ENCODE data around the gene FLOT1. TPM values are rescaled to one million over a fixed set of nuclear protein-coding genes. Genes with fewer than 3 reads are reported as not detected.
"Not testable (repeated sequence)": the region's sequence is repeated elsewhere in the genome, so short reads cannot be mapped to it uniquely, and the experiment has no call there.

FLOT1 gene
- total RNA-seq, 1 experiment from 2014 or later: 116 TPM

DNA sequence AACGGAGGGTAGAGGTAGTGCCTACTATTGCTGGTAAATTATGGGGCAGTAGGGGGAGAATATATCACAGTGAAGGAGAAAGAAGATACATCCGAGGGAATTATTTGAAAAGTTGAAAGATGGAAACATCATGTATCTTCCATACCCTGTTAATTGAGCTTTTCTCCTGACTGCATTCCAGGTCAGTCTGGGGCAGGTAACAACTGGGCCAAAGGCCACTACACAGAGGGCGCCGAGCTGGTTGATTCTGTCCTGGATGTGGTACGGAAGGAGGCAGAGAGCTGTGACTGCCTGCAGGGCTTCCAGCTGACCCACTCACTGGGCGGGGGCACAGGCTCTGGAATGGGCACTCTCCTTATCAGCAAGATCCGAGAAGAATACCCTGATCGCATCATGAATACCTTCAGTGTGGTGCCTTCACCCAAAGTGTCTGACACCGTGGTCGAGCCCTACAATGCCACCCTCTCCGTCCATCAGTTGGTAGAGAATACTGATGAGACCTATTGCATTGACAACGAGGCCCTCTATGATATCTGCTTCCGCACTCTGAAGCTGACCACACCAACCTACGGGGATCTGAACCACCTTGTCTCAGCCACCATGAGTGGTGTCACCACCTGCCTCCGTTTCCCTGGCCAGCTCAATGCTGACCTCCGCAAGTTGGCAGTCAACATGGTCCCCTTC is 19.2 kb downstream of the FLOT1 start:
- H3K27me3 ChIP-seq (replicated peaks; ENCODE audit: insufficient read depth, low read depth, low read length, poor library complexity); POLR2A ChIA-PET (ENCODE audit: low non-redundant PET); BruUV-seq (replicated peaks); H3K9me3 ChIP-seq (ENCODE audit: low read depth, low read length, poor library complexity, severe bottlenecking); intact Hi-C loops (cut with micrococcal nuclease; ENCODE audit: unreplicated experiment): not testable (repeated sequence)
- CTCF ChIA-PET: interaction anchor here (2.1 kb wide), 1 partner anchor 44 kb away, joined by 11 read pairs; no protein-coding TSS in a partner anchor
- Histone ChIP-seq H3K4me3 (ENCODE audit: low read depth, low read length, poor library complexity, severe bottlenecking) (peak overlapping the region; percentile 94), H3K36me3 (ENCODE audit: insufficient read depth, low read length, poor library complexity, severe bottlenecking) (peaks cover 52% of the 10 kb centered on the region), H3K4me1 (ENCODE audit: insufficient read depth, low read length, poor library complexity, severe bottlenecking) (peaks cover 32% of the 10 kb centered on the region), H3K27ac (ENCODE audit: low read depth, low read length, poor library complexity, severe bottlenecking) (peak overlapping the region; percentile 98)
- peak; percentile 14 for DNase-seq (ENCODE audit: low spot score)

DNA sequence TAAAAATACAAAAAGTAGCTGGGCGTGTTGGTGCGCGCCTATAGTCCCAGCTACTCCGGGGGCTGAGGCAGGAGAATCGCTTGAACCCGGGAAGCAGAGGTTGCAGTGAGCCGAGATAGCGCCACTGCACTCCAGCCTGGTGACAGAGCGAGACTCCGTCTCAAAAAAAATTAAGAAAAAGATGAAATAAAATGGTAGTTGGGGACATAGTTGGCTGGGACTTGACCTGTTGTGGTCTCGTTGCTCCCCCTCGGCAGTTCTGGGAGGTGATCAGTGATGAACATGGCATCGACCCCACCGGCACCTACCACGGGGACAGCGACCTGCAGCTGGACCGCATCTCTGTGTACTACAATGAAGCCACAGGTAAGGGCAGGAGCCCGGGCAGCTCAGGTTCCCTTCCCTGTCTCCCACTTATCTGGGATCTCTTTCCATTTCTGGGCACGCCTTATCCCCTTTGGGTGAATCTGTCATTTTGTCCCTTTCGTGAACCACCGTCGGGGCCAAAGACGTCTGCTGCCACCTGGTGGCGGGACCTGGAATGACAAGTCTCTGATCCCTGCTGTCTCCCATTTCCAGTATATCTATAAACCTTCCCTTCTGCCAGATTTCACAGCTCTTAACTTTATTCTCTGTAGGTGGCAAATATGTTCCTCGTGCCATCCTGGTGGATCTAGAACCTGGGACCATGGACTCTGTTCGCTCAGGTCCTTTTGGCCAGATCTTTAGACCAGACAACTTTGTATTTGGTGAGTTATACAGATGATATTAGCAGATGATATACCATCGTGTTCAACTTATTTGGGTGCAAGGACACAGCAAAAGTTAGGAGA is 20.0 kb downstream of the FLOT1 start:
- Histone ChIP-seq H3K36me3 (ENCODE audit: insufficient read depth, low read length, poor library complexity, severe bottlenecking) (peaks cover 47% of the 10 kb centered on the region), H3K27me3 (replicated peaks; ENCODE audit: insufficient read depth, low read depth, low read length, poor library complexity) (no peaks in the 10 kb centered on the region), H3K9me3 (ENCODE audit: low read depth, low read length, poor library complexity, severe bottlenecking) (no peaks in the 10 kb centered on the region), H3K4me1 (ENCODE audit: insufficient read depth, low read length, poor library complexity, severe bottlenecking) (peaks cover 33% of the 10 kb centered on the region), H3K27ac (ENCODE audit: low read depth, low read length, poor library complexity, severe bottlenecking) (peak overlapping the region; percentile 98), H3K4me3 (ENCODE audit: low read depth, low read length, poor library complexity, severe bottlenecking) (peak overlapping the region; percentile 94)
- TF ChIP-seq EZH2 (IDR thresholded peaks at IDR 0.05; ENCODE audit: borderline replicate concordance, low read depth, low read length, poor library complexity, severe bottlenecking) (no peak), CTCF (conservative IDR thresholded peaks at IDR 0.05; ENCODE audit: low read depth, low read length) (peak; percentile 95)
- intact Hi-C loops (cut with micrococcal nuclease; ENCODE audit: unreplicated experiment): loop anchor here (1.0 kb wide), 1 partner anchor 43 kb away; no protein-coding TSS in a partner anchor
- ChIA-PET CTCF (interaction anchor here (0.5 to 2.1 kb wide), 2 partner anchors 34 to 43 kb away, joined by 3 to 11 read pairs; no protein-coding TSS in a partner anchor), POLR2A (ENCODE audit: low non-redundant PET) (interaction anchor here (1.5 kb wide), 1 partner anchor 43 kb away, joined by 4 read pairs; no protein-coding TSS in a partner anchor)
- peak; percentile 91 for DNase-seq (ENCODE audit: low spot score)
- BruUV-seq (replicated peaks): no TSS peak

DNA sequence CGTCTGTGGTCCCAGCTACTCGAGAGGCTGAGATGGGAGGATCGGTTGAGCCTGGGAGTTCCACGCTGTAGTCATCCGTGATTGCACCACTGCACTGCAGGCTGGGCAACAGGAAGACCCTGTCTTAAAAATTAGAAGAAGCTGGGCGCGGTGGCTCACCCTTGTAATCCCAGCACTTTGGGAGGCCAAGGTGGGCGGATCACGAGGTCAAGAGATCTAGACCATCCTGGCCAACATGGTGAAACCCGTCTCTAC is 20.5 kb downstream of the FLOT1 start:
- CTCF ChIA-PET: interaction anchor here (2.1 kb wide), 1 partner anchor 43 kb away, joined by 11 read pairs; no protein-coding TSS in a partner anchor

More for the DNA sequence above, 20.5 kb downstream of the FLOT1 start:
- Histone ChIP-seq H3K36me3 (ENCODE audit: insufficient read depth, low read length, poor library complexity, severe bottlenecking) (peaks cover 45% of the 10 kb centered on the region), H3K4me3 (ENCODE audit: low read depth, low read length, poor library complexity, severe bottlenecking) (peak overlapping the region; percentile 94), H3K4me1 (ENCODE audit: insufficient read depth, low read length, poor library complexity, severe bottlenecking) (peaks cover 33% of the 10 kb centered on the region), H3K27ac (ENCODE audit: low read depth, low read length, poor library complexity, severe bottlenecking) (peak overlapping the region; percentile 98)
- DNase-seq (ENCODE audit: low spot score): peak; percentile 29
- intact Hi-C loops (cut with micrococcal nuclease; ENCODE audit: unreplicated experiment): loop anchor here (1.0 kb wide), 1 partner anchor 43 kb away; no protein-coding TSS in a partner anchor
- H3K27me3 ChIP-seq (replicated peaks; ENCODE audit: insufficient read depth, low read depth, low read length, poor library complexity); H3K9me3 ChIP-seq (ENCODE audit: low read depth, low read length, poor library complexity, severe bottlenecking); BruUV-seq (replicated peaks): not testable (repeated sequence)
- POLR2A ChIA-PET (ENCODE audit: low non-redundant PET): interaction anchor here (1.5 kb wide), 1 partner anchor 43 kb away, joined by 4 read pairs; no protein-coding TSS in a partner anchor
